ENCODE measurements around the gene INO80B. TPM values are rescaled to one million over a fixed set of nuclear protein-coding genes. Genes with fewer than 3 reads are reported as not detected.

Gene INO80B
- total RNA-seq, 1 experiment from 2014 or later = 24.0 TPM

DNA sequence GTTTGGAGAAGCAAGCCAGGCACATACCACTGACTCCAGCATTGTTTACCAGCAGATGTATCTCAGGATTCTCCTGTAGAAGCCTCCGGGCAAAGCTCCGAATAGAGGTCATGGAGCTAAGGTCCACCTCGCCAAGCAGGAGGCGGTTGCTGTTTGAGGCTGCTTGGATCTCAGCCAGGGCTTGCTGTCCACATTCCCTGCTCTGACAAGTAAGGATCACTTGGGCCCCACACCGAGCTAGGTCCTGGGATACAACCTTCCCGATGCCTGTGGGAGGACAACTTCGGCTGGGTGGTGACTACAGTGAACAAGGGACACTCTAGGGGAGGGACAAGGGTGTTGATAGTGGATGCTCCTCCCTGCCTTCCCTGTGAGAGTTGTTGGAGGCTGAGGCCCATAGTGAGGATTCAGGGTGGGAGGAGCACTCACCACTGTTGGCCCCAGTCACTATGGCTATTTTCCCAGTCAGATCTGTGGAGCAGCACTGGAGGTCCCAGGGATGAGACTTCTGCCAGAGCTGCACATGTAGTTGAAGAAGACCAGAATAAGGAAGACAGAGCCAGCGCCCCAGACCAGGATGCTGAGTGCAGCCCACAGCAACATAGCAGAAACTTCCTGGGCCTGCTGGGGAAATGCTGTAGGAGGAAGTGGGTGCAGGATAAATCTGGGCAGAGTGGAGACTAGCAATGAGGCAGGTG lies 41.7 kb upstream of the INO80B start:
- no peak for ATAC-seq
- H2AFZ ChIP-seq (ENCODE audit: low read depth, low read length, poor library complexity, severe bottlenecking) = no peak overlapping the region
- H3K4me3 ChIP-seq (replicated peaks in 1 of 2; ENCODE audit: low read depth in 1 of 2, low read length in 2 of 2) = no peak overlapping the region
- no peaks in the 10 kb centered on the region for H3K36me3 ChIP-seq (ENCODE audit: control insufficient read depth in 1 of 2, insufficient read depth in 2 of 2, low read length in 2 of 2)
- H3K9me2 ChIP-seq (ENCODE audit: insufficient read depth) = no peaks in the 10 kb centered on the region
- no peaks in the 10 kb centered on the region for H3K4me1 ChIP-seq (ENCODE audit: control insufficient read depth in 1 of 2, insufficient read depth in 2 of 2, low read length in 2 of 2)
- H3K27ac ChIP-seq (ENCODE audit: low read depth, low read length) = no peak overlapping the region
- H4K20me1 ChIP-seq (ENCODE audit: insufficient read depth) = no peaks in the 10 kb centered on the region
- ChIA-PET RAD21 (ENCODE audit: low non-redundant PET in 1 of 2, low total read pairs in 2 of 2, uncharacterized antibody in 2 of 2, unreplicated experiment in 2 of 2) (no interaction called here), CTCF (interaction anchor here (0.7 kb wide), 1 partner anchor 21 kb away, joined by 3 read pairs; no protein-coding TSS in a partner anchor), POLR2A (no interaction called here)
- no peak overlapping the region for H3K9ac ChIP-seq (ENCODE audit: low read length)
- intact Hi-C loops (cut with micrococcal nuclease) = no loop called here
- no peak for DNase-seq (ENCODE audit: low read depth, low spot score)
- no peaks in the 10 kb centered on the region for H3K79me2 ChIP-seq (ENCODE audit: insufficient read depth, low read length)
- no peak overlapping the region for H3K4me2 ChIP-seq (ENCODE audit: low read length)
- H3K9me3 ChIP-seq (ENCODE audit: control insufficient read depth in 1 of 2, insufficient read depth in 1 of 2, low read depth in 1 of 2, low read length in 2 of 2) = no peaks in the 10 kb centered on the region
- no peaks in the 10 kb centered on the region for H3K27me3 ChIP-seq (ENCODE audit: insufficient read depth, low read length)
- TF ChIP-seq JUND (IDR thresholded peaks at IDR 0.05) (no peak), ELF1 (IDR thresholded peaks at IDR 0.05; ENCODE audit: borderline replicate concordance, low read depth) (no peak), EGR1 (IDR thresholded peaks at IDR 0.05; ENCODE audit: low read depth) (no peak), POLR2AphosphoS5 (IDR thresholded peaks at IDR 0.05; ENCODE audit: low read depth, low read length) (no peak), ZFX (IDR thresholded peaks at IDR 0.05) (no peak), EZH2 (IDR thresholded peaks at IDR 0.05) (no peak), TCF7L2 (IDR thresholded peaks at IDR 0.05; ENCODE audit: borderline replicate concordance, extremely low read depth, insufficient read depth, insufficient read length) (no peak), YY1 (IDR thresholded peaks at IDR 0.05; ENCODE audit: extremely low read depth, insufficient replicate concordance, low read depth, low read length) (no peak), SIN3A (IDR thresholded peaks at IDR 0.05; ENCODE audit: low read depth) (no peak), FOSL1 (IDR thresholded peaks at IDR 0.05; ENCODE audit: low read depth) (no peak), RAD21 (IDR thresholded peaks at IDR 0.05; ENCODE audit: low read depth) (no peak), CEBPB (IDR thresholded peaks at IDR 0.05; ENCODE audit: low read depth) (no peak), SP1 (IDR thresholded peaks at IDR 0.05; ENCODE audit: low read depth) (no peak), CBX3 (IDR thresholded peaks at IDR 0.05; ENCODE audit: low read depth) (no peak), REST (IDR thresholded peaks at IDR 0.05; ENCODE audit: low read depth) (no peak), POLR2A (IDR thresholded peaks at IDR 0.05; ENCODE audit: borderline replicate concordance, extremely low read depth, insufficient read depth, insufficient read length) (no peak)
- TF ChIP-seq, protein P1, sequence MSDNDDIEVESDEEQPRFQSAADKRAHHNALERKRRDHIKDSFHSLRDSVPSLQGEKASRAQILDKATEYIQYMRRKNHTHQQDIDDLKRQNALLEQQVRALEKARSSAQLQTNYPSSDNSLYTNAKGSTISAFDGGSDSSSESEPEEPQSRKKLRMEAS (IDR thresholded peaks at IDR 0.05) = no peak
- TF ChIP-seq, protein P2, sequence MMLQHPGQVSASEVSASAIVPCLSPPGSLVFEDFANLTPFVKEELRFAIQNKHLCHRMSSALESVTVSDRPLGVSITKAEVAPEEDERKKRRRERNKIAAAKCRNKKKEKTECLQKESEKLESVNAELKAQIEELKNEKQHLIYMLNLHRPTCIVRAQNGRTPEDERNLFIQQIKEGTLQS (IDR thresholded peaks at IDR 0.05) = no peak
- TF ChIP-seq, protein P3, sequence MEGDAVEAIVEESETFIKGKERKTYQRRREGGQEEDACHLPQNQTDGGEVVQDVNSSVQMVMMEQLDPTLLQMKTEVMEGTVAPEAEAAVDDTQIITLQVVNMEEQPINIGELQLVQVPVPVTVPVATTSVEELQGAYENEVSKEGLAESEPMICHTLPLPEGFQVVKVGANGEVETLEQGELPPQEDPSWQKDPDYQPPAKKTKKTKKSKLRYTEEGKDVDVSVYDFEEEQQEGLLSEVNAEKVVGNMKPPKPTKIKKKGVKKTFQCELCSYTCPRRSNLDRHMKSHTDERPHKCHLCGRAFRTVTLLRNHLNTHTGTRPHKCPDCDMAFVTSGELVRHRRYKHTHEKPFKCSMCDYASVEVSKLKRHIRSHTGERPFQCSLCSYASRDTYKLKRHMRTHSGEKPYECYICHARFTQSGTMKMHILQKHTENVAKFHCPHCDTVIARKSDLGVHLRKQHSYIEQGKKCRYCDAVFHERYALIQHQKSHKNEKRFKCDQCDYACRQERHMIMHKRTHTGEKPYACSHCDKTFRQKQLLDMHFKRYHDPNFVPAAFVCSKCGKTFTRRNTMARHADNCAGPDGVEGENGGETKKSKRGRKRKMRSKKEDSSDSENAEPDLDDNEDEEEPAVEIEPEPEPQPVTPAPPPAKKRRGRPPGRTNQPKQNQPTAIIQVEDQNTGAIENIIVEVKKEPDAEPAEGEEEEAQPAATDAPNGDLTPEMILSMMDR (IDR thresholded peaks at IDR 0.05 in 2 of 3, conservative IDR thresholded peaks at IDR 0.05 in 1 of 3; ENCODE audit: borderline replicate concordance in 1 of 3, insufficient read depth in 1 of 3, low read depth in 2 of 3, low read length in 2 of 3) = no peak
- TF ChIP-seq, protein P4, sequence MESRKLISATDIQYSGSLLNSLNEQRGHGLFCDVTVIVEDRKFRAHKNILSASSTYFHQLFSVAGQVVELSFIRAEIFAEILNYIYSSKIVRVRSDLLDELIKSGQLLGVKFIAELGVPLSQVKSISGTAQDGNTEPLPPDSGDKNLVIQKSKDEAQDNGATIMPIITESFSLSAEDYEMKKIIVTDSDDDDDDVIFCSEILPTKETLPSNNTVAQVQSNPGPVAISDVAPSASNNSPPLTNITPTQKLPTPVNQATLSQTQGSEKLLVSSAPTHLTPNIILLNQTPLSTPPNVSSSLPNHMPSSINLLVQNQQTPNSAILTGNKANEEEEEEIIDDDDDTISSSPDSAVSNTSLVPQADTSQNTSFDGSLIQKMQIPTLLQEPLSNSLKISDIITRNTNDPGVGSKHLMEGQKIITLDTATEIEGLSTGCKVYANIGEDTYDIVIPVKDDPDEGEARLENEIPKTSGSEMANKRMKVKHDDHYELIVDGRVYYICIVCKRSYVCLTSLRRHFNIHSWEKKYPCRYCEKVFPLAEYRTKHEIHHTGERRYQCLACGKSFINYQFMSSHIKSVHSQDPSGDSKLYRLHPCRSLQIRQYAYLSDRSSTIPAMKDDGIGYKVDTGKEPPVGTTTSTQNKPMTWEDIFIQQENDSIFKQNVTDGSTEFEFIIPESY (IDR thresholded peaks at IDR 0.05; ENCODE audit: extremely low read depth, insufficient replicate concordance, low read length) = no peak
- no TSS peak for BruUV-seq (replicated peaks)

All from HCT116 (cell line).